ENCODE data around the gene RBP4.

DNA sequence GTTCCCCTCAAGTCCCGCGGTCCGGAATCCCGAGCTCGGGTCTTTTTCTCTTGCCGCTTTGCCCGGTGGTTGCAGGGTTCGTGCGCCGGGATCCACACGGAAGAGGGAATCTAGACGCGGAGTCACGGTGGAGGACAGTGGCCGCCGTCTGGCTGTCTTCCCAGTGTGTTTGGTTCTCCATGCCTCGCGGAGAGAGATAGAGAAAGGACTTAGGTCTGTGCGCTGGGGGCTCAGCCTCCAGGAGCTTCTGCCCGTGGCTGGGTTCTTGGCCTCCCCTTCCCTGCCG is 33.0 kb downstream of the RBP4 start:
- TF ChIP-seq EZH2phosphoT487 (IDR thresholded peaks at IDR 0.05; ENCODE audit: low read length) = no peak
- TF ChIP-seq, protein P1, sequence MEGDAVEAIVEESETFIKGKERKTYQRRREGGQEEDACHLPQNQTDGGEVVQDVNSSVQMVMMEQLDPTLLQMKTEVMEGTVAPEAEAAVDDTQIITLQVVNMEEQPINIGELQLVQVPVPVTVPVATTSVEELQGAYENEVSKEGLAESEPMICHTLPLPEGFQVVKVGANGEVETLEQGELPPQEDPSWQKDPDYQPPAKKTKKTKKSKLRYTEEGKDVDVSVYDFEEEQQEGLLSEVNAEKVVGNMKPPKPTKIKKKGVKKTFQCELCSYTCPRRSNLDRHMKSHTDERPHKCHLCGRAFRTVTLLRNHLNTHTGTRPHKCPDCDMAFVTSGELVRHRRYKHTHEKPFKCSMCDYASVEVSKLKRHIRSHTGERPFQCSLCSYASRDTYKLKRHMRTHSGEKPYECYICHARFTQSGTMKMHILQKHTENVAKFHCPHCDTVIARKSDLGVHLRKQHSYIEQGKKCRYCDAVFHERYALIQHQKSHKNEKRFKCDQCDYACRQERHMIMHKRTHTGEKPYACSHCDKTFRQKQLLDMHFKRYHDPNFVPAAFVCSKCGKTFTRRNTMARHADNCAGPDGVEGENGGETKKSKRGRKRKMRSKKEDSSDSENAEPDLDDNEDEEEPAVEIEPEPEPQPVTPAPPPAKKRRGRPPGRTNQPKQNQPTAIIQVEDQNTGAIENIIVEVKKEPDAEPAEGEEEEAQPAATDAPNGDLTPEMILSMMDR (IDR thresholded peaks at IDR 0.05; ENCODE audit: low read length) = no peak

Measured in MM.1S (cell line).